Neural crest cell (in vitro differentiated cells): ENCODE data around the gene VIPR2. TPM values are rescaled to one million over a fixed set of nuclear protein-coding genes. Genes with fewer than 3 reads are reported as not detected.
"Not testable (repeated sequence)": the region's sequence is repeated elsewhere in the genome, so short reads cannot be mapped to it uniquely, and the experiment has no call there.

Source experiments
- DNase-seq: peaks from one replicate; pipeline ENCODE4 v3.0.0; 2021; ENCODE audit warnings: low read depth, mixed read lengths, low spot score
- H3K27ac Mint-ChIP-seq: one replicate; pipeline ENCODE4 v1.8.0; 2021; ENCODE audit warnings: mild to moderate bottlenecking, mixed read lengths; ENCODE audit not compliant: unreplicated experiment
- H3K27me3 Mint-ChIP-seq: 2 replicates; pipeline ENCODE4 v1.8.0; 2021; ENCODE audit warnings: low read depth, mild to moderate bottlenecking, mixed read lengths
- H3K36me3 Mint-ChIP-seq: 2 replicates; pipeline ENCODE4 v1.8.0; 2021; ENCODE audit warnings: low read depth, mild to moderate bottlenecking, mixed read lengths
- H3K4me1 Mint-ChIP-seq: 2 replicates; pipeline ENCODE4 v1.8.0; 2021; ENCODE audit warnings: mixed read lengths
- H3K4me3 Mint-ChIP-seq: one replicate; pipeline ENCODE4 v1.8.0; 2021; ENCODE audit warnings: mild to moderate bottlenecking, mixed read lengths
- H3K9me3 Mint-ChIP-seq: 2 replicates; pipeline ENCODE4 v1.8.0; 2021; ENCODE audit warnings: mixed read lengths
- CTCF ChIP-seq: fragments of 200-600 bp; sonication (generic); conservative IDR thresholded peaks from 2 replicates; pipeline ENCODE4 v1.5.0; 2021; ENCODE audit warnings: antibody characterized with exemption, mild to moderate bottlenecking
- total RNA-seq: library from RNA; stranded (reverse); gene quantifications from 2 replicates; pipeline ENCODE4 v1.2.1, GENCODE V29; 2021

VIPR2 gene
- total RNA-seq, 1 donor from 2014 or later = 0.16 TPM

GRCh38 chr7:159006610-159007130 is 138.0 kb downstream of the VIPR2 start:
- no peak for DNase-seq
- Mint-ChIP-seq H3K9me3 (no peaks in the 10 kb centered on the region), H3K4me3 (no peak overlapping the region), H3K4me1 (peaks cover 10% of the 10 kb centered on the region), H3K27me3 (peaks cover 13% of the 10 kb centered on the region), H3K36me3 (no peaks in the 10 kb centered on the region), H3K27ac (no peak overlapping the region)
- no peak for TF ChIP-seq CTCF

GRCh38 chr7:159006022-159006609 is 138.6 kb downstream of the VIPR2 start:
- H3K27ac Mint-ChIP-seq, H3K4me3 Mint-ChIP-seq, DNase-seq, H3K4me1 Mint-ChIP-seq, H3K9me3 Mint-ChIP-seq, H3K36me3 Mint-ChIP-seq, H3K27me3 Mint-ChIP-seq: not testable (repeated sequence)

GRCh38 chr7:159005618-159006017 is 139.0 kb downstream of the VIPR2 start:
- H3K4me3 Mint-ChIP-seq = no peak overlapping the region
- DNase-seq = no peak
- TF ChIP-seq CTCF = no peak
- no peaks in the 10 kb centered on the region for H3K36me3 Mint-ChIP-seq
- no peaks in the 10 kb centered on the region for H3K9me3 Mint-ChIP-seq
- H3K27ac Mint-ChIP-seq = no peak overlapping the region
- H3K4me1 Mint-ChIP-seq = no peaks in the 10 kb centered on the region
- H3K27me3 Mint-ChIP-seq = peaks cover 6% of the 10 kb centered on the region

- H3K27ac Mint-ChIP-seq = no peak overlapping the region
- peaks cover 6% of the 10 kb centered on the region for H3K27me3 Mint-ChIP-seq
- no peak overlapping the region for H3K4me3 Mint-ChIP-seq
- no peaks in the 10 kb centered on the region for H3K36me3 Mint-ChIP-seq
- DNase-seq = no peak
- no peaks in the 10 kb centered on the region for H3K4me1 Mint-ChIP-seq
- TF ChIP-seq CTCF = no peak
- H3K9me3 Mint-ChIP-seq = no peaks in the 10 kb centered on the region
These were observed 140.3 kb downstream of the VIPR2 start for GRCh38 chr7:159004411-159004810.

GRCh38 chr7:159001811-159002210 is 142.9 kb downstream of the VIPR2 start:
- Mint-ChIP-seq H3K27ac (no peak overlapping the region), H3K4me3 (no peak overlapping the region), H3K36me3 (no peaks in the 10 kb centered on the region), H3K4me1 (no peaks in the 10 kb centered on the region), H3K9me3 (no peaks in the 10 kb centered on the region), H3K27me3 (peaks cover 11% of the 10 kb centered on the region)
- no peak for DNase-seq
- no peak for TF ChIP-seq CTCF

- peak; percentile 24 for TF ChIP-seq CTCF
- Mint-ChIP-seq H3K27me3 (peaks cover 13% of the 10 kb centered on the region), H3K27ac (no peak overlapping the region), H3K4me1 (no peaks in the 10 kb centered on the region), H3K4me3 (no peak overlapping the region), H3K36me3 (no peaks in the 10 kb centered on the region), H3K9me3 (no peaks in the 10 kb centered on the region)
- DNase-seq = no peak
These were observed 143.7 kb downstream of the VIPR2 start for GRCh38 chr7:159000859-159001435.
